Brain pericyte (primary cell): ENCODE measurements around the gene TM7SF3.
"Not testable (repeated sequence)": the region's sequence is repeated elsewhere in the genome, so short reads cannot be mapped to it uniquely, and the experiment has no call there.

Source experiments
- DNase-seq: peaks from one replicate; pipeline ENCODE4 v3.0.0-alpha.2; 2012; ENCODE audit warnings: low read depth, low spot score

TM7SF3 gene, protein sequence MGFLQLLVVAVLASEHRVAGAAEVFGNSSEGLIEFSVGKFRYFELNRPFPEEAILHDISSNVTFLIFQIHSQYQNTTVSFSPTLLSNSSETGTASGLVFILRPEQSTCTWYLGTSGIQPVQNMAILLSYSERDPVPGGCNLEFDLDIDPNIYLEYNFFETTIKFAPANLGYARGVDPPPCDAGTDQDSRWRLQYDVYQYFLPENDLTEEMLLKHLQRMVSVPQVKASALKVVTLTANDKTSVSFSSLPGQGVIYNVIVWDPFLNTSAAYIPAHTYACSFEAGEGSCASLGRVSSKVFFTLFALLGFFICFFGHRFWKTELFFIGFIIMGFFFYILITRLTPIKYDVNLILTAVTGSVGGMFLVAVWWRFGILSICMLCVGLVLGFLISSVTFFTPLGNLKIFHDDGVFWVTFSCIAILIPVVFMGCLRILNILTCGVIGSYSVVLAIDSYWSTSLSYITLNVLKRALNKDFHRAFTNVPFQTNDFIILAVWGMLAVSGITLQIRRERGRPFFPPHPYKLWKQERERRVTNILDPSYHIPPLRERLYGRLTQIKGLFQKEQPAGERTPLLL

GRCh38 chr12:27014085-27014858 lies at the start of gene TM7SF3:
Gene TM7SF3, minus strand, starts transcription at chr12:27014384. Its CDS starts 216 bp downstream, at chr12:27014168.
- DNase-seq: no peak

DNA sequence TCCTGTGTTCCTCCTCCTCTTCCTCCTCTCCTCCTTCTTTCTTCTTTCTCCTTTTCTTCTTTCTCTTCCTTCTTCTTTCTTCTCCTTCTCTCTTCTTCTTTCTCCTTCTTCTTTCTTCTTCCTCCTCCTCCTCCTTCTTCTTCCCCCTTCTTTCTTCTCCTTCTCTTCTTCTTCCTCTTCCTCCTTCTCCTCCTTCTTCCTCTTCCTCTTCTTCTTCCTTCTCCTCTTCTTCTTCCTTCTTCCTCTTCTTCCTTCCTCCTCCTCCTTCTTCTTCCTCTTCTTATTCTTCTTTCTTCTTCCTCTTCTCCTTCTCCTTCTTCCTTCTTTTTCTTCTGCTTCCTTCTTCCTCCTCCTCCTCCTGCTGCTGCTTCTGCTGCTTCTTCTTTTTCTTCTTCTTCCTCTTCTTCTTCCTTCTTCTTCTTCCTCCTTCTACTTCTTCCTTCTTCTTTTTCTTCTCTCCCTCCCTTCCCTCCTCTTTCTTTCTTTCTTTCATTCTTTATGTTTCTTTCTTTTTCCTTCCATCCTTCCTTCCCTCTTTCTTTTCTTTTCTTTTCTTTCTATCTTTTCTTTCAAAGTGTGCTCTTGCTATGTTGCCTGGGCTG lies 49.2 kb upstream of the TM7SF3 start:
- DNase-seq: no peak

GRCh38 chr12:27061317-27061716 lies 47.1 kb upstream of the TM7SF3 start:
- DNase-seq: no peak

- DNase-seq: no peak
These were observed 46.6 kb upstream of the TM7SF3 start for GRCh38 chr12:27060740-27061139.

- no peak for DNase-seq
These were observed 43.4 kb upstream of the TM7SF3 start for GRCh38 chr12:27057543-27057942.

DNA sequence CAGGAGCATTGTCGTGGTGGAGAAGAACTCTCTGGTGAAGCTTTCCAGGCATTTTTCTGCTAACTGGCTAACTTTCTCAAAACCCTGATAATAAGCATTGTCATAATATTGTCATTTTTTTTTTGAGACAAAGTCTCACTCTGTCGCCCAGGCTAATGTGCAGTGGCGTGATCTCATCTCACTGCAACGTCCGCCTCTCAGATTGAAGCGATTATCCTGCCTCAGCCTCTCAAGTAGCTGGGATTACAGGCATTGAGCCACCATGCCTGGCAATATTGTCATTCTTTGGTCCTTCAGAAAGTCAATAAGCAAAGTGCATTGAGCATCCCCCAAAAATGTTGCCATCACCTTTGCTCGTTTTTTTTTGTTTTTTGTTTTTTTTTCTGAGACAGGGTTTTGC lies 41.8 kb upstream of the TM7SF3 start:
- DNase-seq: no peak

- DNase-seq: no peak
These were observed 38.6 kb upstream of the TM7SF3 start for GRCh38 chr12:27052742-27053141.

GRCh38 chr12:27052176-27052575 lies 38.0 kb upstream of the TM7SF3 start:
- no peak for DNase-seq

DNA sequence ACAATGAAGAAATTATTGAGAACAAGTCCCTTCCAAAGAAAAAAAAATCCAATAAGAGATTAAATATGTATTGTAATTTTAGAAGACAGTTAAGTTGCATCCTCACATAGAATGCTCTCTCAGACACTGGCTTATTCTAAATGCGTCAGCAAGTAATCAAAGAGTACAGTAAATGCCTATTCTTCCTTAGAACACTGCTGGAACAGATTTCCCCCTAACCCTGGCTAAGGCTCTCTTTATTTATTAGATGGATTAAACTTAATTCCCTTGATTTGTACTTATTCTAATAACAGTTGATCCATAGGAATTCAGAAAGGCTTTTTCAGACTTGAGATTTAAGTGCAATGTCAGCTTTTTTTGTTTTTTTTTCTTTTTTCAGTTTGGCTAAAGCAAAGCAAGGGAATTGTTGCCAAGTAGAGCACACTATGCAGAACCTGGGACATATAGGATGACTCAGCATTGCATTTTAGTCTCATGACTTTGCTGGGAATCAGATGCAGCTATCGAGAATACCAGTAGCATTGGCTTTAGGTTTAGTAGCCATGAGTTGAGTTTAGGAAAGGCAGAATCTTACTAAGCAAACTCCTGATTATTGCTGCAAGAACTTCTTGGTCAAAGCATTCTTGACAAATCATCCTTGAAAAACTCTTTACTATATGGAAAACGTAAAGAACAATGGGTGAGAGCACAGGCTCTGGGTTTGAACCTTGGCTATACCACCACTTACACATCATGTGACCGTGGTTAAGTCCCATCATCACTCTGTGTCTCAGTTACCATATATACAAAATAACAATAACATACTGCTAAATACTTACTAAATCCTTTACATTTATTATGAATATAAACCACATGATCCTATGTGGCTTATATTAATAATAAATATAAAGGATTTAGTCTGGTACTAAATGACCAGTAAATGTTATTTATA lies 34.9 kb upstream of the TM7SF3 start:
- DNase-seq: peak; percentile 25

DNA sequence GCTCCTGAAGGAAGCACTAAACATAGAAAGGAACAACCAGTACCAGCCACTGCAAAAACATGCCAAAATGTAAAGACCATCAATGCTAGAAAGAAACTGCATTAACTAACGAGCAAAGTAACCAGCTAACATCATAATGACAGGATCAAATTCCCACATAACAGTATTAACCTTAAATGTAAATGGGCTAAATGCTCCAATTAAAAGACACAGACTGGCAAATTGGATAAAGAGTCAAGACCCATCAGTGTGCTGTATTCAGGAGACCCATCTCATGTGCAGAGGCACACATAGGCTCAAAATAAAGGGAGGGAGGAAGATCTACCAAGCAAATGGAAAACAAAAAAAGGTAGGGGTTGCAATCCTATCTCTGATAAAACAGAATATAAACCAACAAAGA lies 27.8 kb upstream of the TM7SF3 start:
- DNase-seq: not testable (repeated sequence)

GRCh38 chr12:27040637-27041036 lies 26.5 kb upstream of the TM7SF3 start:
- not testable (repeated sequence) for DNase-seq

DNA sequence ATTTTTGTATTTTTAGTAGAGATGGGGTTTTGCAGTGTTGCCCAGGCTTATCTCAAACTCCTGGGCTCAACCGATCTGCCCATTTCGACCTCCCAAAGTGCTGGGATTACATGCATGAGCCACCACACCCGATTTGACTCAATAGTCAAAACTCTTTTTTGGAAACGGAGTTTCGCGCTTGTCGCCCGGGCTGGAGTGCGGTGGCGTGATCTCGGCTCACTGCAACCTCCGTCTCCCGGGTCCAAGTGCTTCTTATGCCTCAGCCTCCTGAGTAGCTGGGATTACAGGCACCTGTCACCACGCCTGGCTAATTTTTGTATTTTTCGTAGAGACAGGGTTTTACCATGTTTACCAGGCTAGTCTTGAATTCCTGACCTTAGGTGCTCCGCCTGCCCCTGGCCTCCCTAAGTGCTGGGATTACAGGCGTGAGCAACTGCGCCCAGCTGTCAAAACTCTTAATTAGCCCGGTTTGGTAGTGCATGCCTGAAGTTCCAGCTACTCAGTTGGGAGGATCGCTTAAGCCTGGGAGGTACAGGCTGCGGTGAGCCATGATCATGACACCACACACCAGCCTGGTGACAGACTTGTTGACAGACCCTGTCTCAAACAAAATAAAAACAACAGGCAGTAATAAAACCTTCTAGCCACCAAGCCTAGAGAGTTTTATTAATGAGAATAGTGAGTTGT lies 20.6 kb upstream of the TM7SF3 start:
- no peak for DNase-seq

- DNase-seq: no peak
These were observed 18.5 kb upstream of the TM7SF3 start for GRCh38 chr12:27032679-27033078.

- no peak for DNase-seq
These were observed 17.3 kb upstream of the TM7SF3 start for GRCh38 chr12:27031531-27031930.

GRCh38 chr12:27026257-27026656 lies 12.1 kb upstream of the TM7SF3 start:
- no peak for DNase-seq

- DNase-seq: no peak
These were observed 10.9 kb upstream of the TM7SF3 start for GRCh38 chr12:27025116-27025515.

- no peak for DNase-seq
These were observed 10.1 kb upstream of the TM7SF3 start for GRCh38 chr12:27024291-27024690.

- no peak for DNase-seq
These were observed 6.6 kb upstream of the TM7SF3 start for GRCh38 chr12:27020761-27021160.

GRCh38 chr12:27018037-27018436 lies 3.9 kb upstream of the TM7SF3 start:
- no peak for DNase-seq

DNA sequence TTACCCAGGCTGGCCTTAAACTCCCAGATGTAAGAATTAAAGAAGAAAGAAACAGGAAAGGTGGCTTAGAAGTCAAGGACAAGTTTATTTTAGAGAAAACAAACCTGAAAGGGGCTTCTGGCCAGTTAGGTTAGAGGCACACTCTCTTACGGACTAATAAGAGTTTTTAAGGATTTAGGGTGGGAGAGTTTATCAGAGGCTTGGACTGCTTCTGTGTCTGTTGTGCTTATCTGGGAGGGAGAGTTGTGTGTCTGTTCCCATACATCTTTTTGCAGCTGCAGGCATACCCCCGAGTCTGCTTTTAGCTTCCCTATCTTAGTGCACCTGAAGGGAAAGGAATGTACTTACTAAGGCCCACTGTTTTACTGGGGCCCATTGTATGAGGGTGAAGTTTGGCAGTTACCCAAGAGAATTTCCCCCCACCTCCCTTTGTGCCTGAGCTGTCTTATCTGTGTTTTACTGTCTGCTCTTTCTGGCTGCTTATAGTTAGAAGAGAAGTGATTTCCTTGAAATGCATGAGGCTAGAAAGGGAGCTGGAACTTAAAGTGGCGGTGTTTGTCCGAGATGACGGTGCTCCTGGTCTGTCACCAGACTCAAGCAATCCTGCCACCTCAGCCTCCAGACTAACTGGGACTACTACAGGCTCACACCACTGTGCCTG lies 3.1 kb upstream of the TM7SF3 start:
- not testable (repeated sequence) for DNase-seq
